ENCODE data around the gene C10orf95. TPM values are rescaled to one million over a fixed set of nuclear protein-coding genes. Genes with fewer than 3 reads are reported as not detected.

Gene C10orf95
- total and polyA plus RNA-seq, 2 donors, result 0.11 TPM; not detected in 1

GRCh38 chr10:102422545-102423129 is 28.7 kb downstream of the C10orf95 start:
- no peaks in the 10 kb centered on the region for H3K36me3 ChIP-seq (ENCODE audit: insufficient read depth)
- 6% methylated on average over 28 of the region's 28 CpGs for WGBS
- peak overlapping the region; percentile 42 for H3K27ac ChIP-seq (ENCODE audit: low read depth)
- H3K4me1 ChIP-seq (ENCODE audit: insufficient read depth), result no peaks in the 10 kb centered on the region
- H3K4me3 ChIP-seq (ENCODE audit: low read depth, low read length), result peak overlapping the region; percentile 89
- DNase-seq (ENCODE audit: extremely low spot score), result no peak

- H3K36me3 ChIP-seq (ENCODE audit: insufficient read depth), result no peaks in the 10 kb centered on the region
- H3K4me1 ChIP-seq (ENCODE audit: insufficient read depth), result no peaks in the 10 kb centered on the region
- H3K27ac ChIP-seq (ENCODE audit: low read depth), result peak overlapping the region; percentile 86
- H3K4me3 ChIP-seq (ENCODE audit: low read depth, low read length), result peak overlapping the region; percentile 89
- WGBS, result 2% methylated on average over 62 of the region's 62 CpGs
- DNase-seq (ENCODE audit: extremely low spot score), result no peak
These were observed 29.4 kb downstream of the C10orf95 start for GRCh38 chr10:102421757-102422512.

- H3K36me3 ChIP-seq (ENCODE audit: insufficient read depth), result no peaks in the 10 kb centered on the region
- WGBS, result 0% methylated on average over 14 of the region's 14 CpGs
- no peaks in the 10 kb centered on the region for H3K4me1 ChIP-seq (ENCODE audit: insufficient read depth)
- no peak for DNase-seq (ENCODE audit: extremely low spot score)
- H3K27ac ChIP-seq (ENCODE audit: low read depth), result peak overlapping the region; percentile 86
- H3K4me3 ChIP-seq (ENCODE audit: low read depth, low read length), result peak overlapping the region; percentile 89
These were observed 29.9 kb downstream of the C10orf95 start for GRCh38 chr10:102421507-102421756.

- under 1% methylated on average over 66 of the region's 66 CpGs for WGBS
- Histone ChIP-seq H3K36me3 (ENCODE audit: insufficient read depth) (no peaks in the 10 kb centered on the region), H3K4me3 (ENCODE audit: low read depth, low read length) (peak within 1 kb of the TSS; percentile 89), H3K4me1 (ENCODE audit: insufficient read depth) (no peaks in the 10 kb centered on the region), H3K27ac (ENCODE audit: low read depth) (peak within 1 kb of the TSS; percentile 86)
- DNase-seq (ENCODE audit: extremely low spot score), result peak; percentile 97
These were observed 30.4 kb downstream of the C10orf95 start, which contains the start of gene FBXL15 for GRCh38 chr10:102420714-102421506. FBXL15 (plus strand) TSS chr10:102420836; CDS start chr10:102421130, 294 bp downstream.

- Histone ChIP-seq H3K4me3 (ENCODE audit: low read depth, low read length) (peak overlapping the region; percentile 89), H3K36me3 (ENCODE audit: insufficient read depth) (no peaks in the 10 kb centered on the region), H3K27ac (ENCODE audit: low read depth) (no peak overlapping the region), H3K4me1 (ENCODE audit: insufficient read depth) (no peaks in the 10 kb centered on the region)
- WGBS, result 2% methylated on average over 21 of the region's 21 CpGs
- no peak for DNase-seq (ENCODE audit: extremely low spot score)
These were observed 31.1 kb downstream of the C10orf95 start for GRCh38 chr10:102420181-102420713.

GRCh38 chr10:102419269-102420180 is 31.8 kb downstream of the C10orf95 start:
- H3K36me3 ChIP-seq (ENCODE audit: insufficient read depth), result no peaks in the 10 kb centered on the region
- no peaks in the 10 kb centered on the region for H3K4me1 ChIP-seq (ENCODE audit: insufficient read depth)
- under 1% methylated on average over 54 of the region's 54 CpGs for WGBS
- DNase-seq (ENCODE audit: extremely low spot score), result no peak
- H3K4me3 ChIP-seq (ENCODE audit: low read depth, low read length), result peak overlapping the region; percentile 89
- no peak overlapping the region for H3K27ac ChIP-seq (ENCODE audit: low read depth)

GRCh38 chr10:102418622-102419268 is 32.6 kb downstream of the C10orf95 start, which contains the start of gene PSD:
PSD (minus strand) TSS chr10:102418785; CDS start chr10:102417038, 1,747 bp downstream.
- Histone ChIP-seq H3K36me3 (ENCODE audit: insufficient read depth) (no peaks in the 10 kb centered on the region), H3K27ac (ENCODE audit: low read depth) (no peak within 1 kb of the TSS), H3K4me1 (ENCODE audit: insufficient read depth) (no peaks in the 10 kb centered on the region), H3K4me3 (ENCODE audit: low read depth, low read length) (peak within 1 kb of the TSS; percentile 89)
- 2% methylated on average over 45 of the region's 45 CpGs for WGBS
- DNase-seq (ENCODE audit: extremely low spot score), result no peak

GRCh38 chr10:102416695-102417094 is 34.6 kb downstream of the C10orf95 start:
- Histone ChIP-seq H3K36me3 (ENCODE audit: insufficient read depth) (no peaks in the 10 kb centered on the region), H3K4me1 (ENCODE audit: insufficient read depth) (no peaks in the 10 kb centered on the region), H3K4me3 (ENCODE audit: low read depth, low read length) (no peak overlapping the region), H3K27ac (ENCODE audit: low read depth) (no peak overlapping the region)
- no peak for DNase-seq (ENCODE audit: extremely low spot score)
- 85% methylated on average over 20 of the region's 20 CpGs for WGBS

- Histone ChIP-seq H3K4me3 (ENCODE audit: low read depth, low read length) (no peak overlapping the region), H3K4me1 (ENCODE audit: insufficient read depth) (no peaks in the 10 kb centered on the region), H3K36me3 (ENCODE audit: insufficient read depth) (no peaks in the 10 kb centered on the region), H3K27ac (ENCODE audit: low read depth) (no peak overlapping the region)
- no peak for DNase-seq (ENCODE audit: extremely low spot score)
- WGBS, result 76% methylated on average over 9 of the region's 9 CpGs
These were observed 35.1 kb downstream of the C10orf95 start for GRCh38 chr10:102416283-102416682.

- Histone ChIP-seq H3K36me3 (ENCODE audit: insufficient read depth) (no peaks in the 10 kb centered on the region), H3K4me1 (ENCODE audit: insufficient read depth) (no peaks in the 10 kb centered on the region), H3K4me3 (ENCODE audit: low read depth, low read length) (no peak overlapping the region), H3K27ac (ENCODE audit: low read depth) (no peak overlapping the region)
- DNase-seq (ENCODE audit: extremely low spot score), result no peak
- WGBS, result 45% methylated on average over 20 of the region's 20 CpGs
These were observed 36.6 kb downstream of the C10orf95 start for GRCh38 chr10:102414749-102415148.

- Histone ChIP-seq H3K4me1 (ENCODE audit: insufficient read depth) (no peaks in the 10 kb centered on the region), H3K27ac (ENCODE audit: low read depth) (no peak overlapping the region), H3K4me3 (ENCODE audit: low read depth, low read length) (no peak overlapping the region), H3K36me3 (ENCODE audit: insufficient read depth) (no peaks in the 10 kb centered on the region)
- DNase-seq (ENCODE audit: extremely low spot score), result no peak
- 77% methylated on average over 16 of the region's 16 CpGs for WGBS
These were observed 37.4 kb downstream of the C10orf95 start for GRCh38 chr10:102413806-102414561.
